ENCODE results near the gene LRRC3. TPM values are rescaled to one million over a fixed set of nuclear protein-coding genes. Genes with fewer than 3 reads are reported as not detected.
A peak's percentile ranks its signal among the peaks of the same experiment; 100 is the strongest.

LRRC3 gene
- total RNA-seq, 1 donor from 2014 or later: 0.99 TPM

- no peak for DNase-seq (ENCODE audit: low read depth in 2 of 2)
Measured at GRCh38 chr21:44456915-44457736, 1.8 kb downstream of the LRRC3 start.

DNA sequence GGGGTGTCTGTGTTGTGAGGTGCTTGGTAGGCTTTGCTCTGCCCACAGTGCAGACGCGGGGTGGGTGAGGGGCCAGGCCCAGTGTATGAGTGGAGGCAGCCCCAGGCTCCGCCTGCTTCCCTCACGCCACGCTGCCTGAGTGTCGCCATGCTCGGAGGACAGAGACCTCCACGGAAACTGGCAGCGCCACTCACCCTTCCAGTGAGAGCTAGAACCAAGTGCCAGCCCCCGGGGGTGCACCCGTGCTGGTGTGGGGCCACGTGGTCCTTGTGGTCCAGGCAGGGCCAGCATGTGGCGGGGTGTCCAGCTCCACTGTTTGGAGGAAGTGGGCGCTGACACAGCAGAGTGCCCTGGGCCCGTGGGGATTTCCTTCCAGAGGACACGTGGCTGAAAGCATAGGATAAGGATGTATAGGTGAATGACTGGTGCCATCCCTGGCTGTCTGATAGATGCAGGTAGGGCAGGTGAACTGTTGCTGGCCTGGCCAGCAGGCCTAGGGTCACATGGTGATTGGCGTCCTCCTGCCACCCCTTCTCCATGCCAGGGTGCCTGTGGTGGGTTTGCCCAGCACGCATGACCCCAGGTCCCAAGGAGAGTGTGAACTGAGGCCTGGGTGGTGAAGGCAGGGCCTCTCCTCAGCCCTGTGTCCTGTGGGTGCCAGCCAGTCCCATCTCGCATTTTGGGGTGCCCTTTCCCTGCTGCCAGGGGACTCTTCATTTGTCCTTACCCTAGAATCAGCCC lies 3.8 kb downstream of the LRRC3 start:
- no peak for DNase-seq (ENCODE audit: low read depth in 2 of 2)

DNA sequence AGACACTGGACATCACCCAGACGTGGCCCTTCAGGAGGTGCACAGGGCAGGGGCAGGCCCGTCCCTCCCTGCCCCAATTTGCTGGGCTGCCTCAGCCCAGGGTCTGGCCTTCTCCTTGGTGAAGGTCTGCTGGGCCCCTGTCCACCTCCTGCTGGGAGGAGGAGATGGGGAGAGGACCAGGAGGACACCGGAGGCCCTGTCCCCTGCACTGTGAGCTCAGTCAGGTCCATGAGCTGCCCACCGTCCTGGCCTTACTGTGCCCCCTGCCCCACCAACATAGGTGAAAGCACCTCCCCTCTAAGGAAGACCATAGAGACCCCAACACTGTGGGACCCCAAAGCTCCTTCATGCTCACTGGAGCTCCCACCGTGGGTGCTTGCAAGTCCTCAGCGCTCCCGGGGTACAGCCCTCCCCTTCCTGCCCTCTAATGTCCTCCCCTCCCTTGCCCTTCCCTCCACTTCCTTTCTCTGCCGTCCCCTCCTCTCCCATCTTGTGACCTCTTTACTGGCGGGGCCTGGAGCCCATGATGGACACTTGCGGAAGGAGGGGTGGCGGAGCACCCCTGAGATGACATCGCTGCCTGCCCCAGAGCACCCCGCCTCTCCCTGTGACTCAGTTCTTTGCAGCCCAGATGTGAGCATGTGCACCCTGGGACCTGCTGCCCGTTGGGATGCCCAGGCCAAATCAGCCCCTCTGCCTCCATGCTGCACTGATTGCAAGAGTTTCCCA lies 4.6 kb downstream of the LRRC3 start:
- DNase-seq (ENCODE audit: low read depth in 2 of 2): no peak

DNA sequence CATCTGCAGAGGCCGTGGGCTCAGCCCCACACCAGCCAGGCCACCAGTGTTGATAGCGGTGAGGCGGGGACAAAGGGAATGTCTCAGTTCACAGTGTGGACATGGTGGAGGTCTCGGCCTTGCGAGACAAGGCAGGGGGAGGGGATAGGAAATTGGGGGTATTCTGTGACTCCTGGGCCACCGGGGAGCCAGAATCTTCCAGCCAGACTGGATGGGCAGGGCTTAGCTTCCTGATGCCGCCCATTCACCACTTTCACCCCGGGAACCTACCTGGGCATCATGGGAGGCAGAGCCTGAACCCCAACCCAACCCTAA lies 5.1 kb downstream of the LRRC3 start:
- DNase-seq (ENCODE audit: low read depth in 2 of 2): no peak

DNA sequence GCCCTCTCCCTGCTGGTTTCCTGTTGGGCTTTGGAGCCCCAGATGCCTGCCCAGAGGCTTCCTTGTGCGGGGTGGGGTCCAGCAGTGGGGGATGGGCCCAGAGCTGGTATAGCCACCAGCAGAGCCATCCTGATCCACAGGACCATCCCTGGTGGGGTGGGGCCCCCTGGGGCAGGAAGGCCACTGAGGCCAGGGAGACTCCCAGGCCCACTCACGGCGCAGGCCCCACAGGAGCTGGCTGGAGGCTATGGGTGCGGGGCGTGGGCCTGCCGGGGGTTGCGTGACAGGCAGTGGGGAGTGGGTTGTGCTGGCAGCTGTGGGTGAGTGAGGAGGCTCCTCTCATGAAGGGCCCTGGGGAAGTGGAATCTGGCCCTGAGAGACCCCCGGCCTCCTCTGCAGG lies 5.7 kb downstream of the LRRC3 start:
- no peak for DNase-seq (ENCODE audit: low read depth in 2 of 2)

- DNase-seq (ENCODE audit: low read depth in 2 of 2): peak in 1 of 2 donors; percentile 40
Measured at GRCh38 chr21:44461464-44462001, 6.2 kb downstream of the LRRC3 start.

- no peak for DNase-seq (ENCODE audit: low read depth in 2 of 2)
Measured at GRCh38 chr21:44462086-44462833, 7.0 kb downstream of the LRRC3 start.

DNA sequence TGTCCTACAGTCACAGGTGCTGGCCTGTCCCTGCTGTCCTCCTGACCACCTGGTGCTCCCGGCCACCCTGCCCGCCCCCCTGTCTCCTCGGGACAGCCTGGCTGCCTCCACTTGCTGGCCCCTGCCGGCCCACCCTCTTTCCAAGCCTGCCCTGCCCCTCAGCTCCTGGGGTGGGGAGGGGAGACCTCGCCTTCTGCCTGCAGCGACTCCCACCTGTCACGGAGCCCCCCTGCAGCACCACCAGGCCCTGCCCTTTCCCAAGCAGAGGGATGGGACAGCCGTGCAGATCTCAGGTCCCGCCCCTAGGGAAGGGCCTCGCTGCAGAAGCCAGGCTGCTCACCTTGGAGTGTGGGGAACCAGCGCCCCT lies 7.5 kb downstream of the LRRC3 start:
- DNase-seq (ENCODE audit: low read depth in 2 of 2): no peak

DNA sequence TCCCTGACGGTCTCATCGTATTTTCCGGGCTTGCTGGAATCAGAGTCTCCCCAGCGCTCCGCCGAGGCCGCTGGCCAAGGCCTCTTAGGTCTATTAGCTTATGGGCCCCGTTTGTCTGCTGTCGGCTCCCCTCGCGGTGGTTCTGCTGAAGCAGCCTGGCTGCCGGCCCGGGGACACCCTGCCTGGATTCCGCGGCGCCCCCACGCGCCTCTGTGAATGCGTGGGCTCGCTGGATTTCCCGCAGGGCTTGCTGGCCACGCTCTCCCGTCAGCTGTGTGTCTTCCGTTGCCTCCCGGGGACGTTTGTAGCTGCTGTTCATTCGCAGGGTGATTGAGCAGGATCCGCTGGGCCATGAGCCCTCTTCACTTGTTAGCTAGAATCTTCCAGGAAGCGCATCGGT lies 8.4 kb downstream of the LRRC3 start:
- DNase-seq (ENCODE audit: low read depth in 2 of 2): no peak

DNA sequence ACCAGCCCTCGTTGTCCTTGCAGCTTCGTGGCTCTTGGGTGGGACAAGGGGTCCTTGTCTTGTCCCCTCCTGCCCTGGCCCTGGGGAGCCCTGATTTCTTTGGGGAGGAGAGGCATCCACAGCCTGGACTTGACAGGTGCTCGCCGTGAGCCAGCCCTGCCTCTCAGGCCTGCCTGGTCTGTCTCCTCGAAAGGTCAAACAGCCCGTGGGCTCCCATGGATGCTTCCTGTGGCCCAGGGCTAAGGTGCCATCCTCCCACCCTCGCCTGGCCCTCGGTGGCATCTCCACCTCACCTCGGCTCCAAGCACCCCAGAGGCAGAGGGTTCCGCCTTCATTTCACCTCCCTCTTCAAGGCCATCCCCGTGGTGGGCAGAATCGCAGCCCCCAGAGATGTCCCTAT lies 9.0 kb downstream of the LRRC3 start:
- no peak for DNase-seq (ENCODE audit: low read depth in 2 of 2)

DNA sequence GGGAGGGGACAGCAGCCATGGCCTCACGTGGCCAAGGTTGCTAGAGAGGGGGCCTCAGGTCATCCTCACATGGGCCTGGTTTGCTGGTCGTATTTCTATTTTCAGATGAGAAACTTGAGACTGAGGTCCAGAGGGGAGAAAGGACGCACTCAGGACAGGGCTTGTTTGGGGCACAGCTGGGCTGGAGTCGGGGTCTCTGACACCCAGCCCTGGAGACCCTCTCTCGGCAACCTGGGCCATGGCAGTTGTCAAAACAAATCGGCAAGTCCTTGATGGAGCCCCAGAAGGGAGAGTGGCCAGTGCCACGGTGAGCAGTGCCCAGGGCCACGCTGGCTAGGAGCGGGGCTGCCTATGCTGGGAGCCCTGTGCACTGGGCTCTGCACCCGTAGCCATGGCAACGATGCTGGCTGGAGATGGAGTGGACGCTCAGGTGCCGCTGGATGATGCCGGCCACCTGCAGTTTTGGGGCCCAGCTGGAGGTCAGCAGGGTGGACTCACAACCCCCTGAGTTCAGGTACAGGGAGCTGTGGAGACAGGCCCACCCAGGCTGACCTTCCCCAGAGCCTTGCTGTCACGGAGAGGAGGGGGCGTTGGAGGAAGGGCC lies 11.1 kb downstream of the LRRC3 start:
- no peak for DNase-seq (ENCODE audit: low read depth in 2 of 2)

DNA sequence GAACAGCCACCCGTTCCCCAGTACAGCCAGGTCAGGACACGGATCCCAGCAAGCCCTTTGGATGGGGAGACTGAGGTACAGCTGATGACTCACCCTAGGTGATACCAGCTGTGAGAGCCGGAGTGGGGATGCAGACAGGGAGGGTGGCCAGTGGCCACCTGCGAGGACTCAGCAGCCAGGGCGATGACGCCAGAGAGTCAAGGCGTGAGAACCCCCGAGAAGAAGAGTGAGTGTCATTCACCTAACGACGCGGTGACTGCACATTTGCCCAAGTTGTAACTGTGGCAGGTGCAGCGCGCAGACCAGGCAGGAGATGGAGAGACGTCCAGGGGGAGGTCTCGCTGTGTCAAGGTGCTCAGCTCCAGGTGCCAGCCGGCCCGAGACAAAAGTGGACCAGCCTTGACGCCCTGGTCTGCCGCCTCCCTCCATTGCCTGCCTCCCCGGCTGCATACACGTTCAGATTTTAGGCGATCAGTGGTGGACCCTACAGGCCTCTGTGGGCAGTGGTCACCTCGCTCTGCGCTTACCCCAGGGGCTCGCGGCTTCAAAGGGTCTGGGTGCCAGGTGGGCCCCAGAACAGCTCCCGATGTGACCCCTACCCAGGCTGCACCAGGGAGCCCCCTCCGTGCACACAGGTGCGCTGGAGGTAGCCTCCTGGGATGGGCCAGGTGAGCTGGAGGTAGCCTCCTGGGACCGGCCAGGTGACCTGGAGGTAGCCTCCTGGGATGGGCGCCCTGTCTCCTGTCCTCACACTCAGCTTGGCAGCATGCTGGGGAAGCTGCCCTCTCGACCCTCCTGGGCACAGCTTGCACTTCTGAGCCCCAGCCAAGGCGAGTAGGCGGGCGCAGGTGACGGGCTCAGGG lies 11.9 kb downstream of the LRRC3 start:
- DNase-seq (ENCODE audit: low read depth in 2 of 2): no peak

- no peak for DNase-seq (ENCODE audit: low read depth in 2 of 2)
Measured at GRCh38 chr21:44467859-44468195, 12.5 kb downstream of the LRRC3 start.

- no peak for DNase-seq (ENCODE audit: low read depth in 2 of 2)
Measured at GRCh38 chr21:44471341-44471740, 16.0 kb downstream of the LRRC3 start.

GRCh38 chr21:44471996-44472395 lies 16.7 kb downstream of the LRRC3 start:
- DNase-seq (ENCODE audit: low read depth in 2 of 2): no peak

DNA sequence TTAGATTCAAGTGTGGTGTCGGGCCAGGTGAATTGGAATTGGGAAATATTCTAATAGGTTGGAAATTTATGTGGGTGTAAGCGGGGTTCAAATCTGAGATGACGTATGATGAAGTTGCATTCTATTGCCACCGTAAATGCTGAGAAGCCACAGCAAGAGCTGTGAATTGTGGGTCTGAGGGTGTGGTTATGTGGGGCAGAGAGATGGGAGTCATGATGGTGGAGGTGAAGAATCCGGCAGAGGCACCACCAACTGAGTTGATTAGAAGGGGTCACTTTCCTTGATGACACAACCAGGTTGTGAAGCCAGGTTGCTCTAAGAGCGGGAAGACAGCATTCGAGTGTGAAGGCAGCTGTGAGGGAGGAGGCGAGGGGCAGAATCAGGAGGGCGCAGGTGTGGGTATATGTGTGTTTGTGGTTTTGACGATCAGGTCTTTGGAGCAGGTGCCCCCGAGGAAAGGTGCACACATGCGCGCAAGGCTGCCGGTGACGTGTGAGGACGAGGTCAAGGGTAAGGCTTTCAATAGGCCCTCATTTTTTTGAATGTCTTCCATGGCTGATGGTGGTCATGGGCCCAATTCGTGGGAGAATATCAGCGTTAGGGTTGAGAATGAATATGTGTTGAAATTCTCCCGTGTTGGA lies 18.7 kb downstream of the LRRC3 start:
- DNase-seq (ENCODE audit: low read depth in 2 of 2): no peak

- DNase-seq (ENCODE audit: low read depth in 2 of 2): no peak
Measured at GRCh38 chr21:44475266-44475845, 20.0 kb downstream of the LRRC3 start.

DNA sequence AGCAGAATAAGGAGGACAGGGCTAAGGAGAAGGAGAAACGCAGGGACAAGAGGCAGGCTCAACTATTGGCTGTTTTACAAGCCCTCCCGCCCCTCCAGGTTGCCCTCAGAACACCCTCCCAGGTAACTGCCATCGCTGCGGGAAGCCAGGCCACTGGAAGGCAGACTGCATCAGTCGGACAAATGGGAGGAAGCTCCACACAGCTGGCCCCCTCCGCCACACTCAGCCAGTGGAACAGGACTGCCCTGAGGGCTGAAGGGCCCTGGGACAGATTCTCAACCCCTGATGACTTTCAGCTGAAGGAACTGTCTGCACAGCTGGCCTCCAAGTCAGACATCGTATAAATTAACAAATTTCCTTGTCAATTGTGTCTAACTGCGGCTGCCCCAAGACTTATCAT lies 21.8 kb downstream of the LRRC3 start:
- no peak for DNase-seq (ENCODE audit: low read depth in 2 of 2)

DNA sequence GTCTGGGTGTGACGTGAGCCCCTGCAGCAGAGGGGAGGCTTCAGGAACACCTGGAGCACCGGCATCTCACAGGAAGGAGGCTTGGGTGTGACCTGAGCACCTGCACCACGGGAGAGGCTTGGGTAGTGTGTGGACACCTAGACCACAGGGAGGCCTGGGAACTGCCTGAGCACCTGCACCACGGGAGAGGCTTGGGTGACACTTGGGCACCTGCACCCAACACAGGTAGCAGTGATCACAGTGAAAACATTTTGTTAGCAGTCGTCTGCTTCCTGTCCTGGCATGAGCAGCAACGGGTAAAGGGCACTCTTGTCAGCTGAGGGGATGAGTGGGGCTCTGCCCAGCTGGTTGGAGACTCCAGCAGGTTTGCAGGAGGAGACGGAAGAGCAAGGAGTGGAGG lies 22.4 kb downstream of the LRRC3 start:
- DNase-seq (ENCODE audit: low read depth in 2 of 2): no peak

Measured in lung microvascular endothelial cell (primary cell).